Putamen (tissue), 1 donor: ENCODE measurements around the gene ZNF79.
"Not testable (repeated sequence)": the region's sequence is repeated elsewhere in the genome, so short reads cannot be mapped to it uniquely, and the experiment has no call there.

Source experiments
- DNase-seq: peaks from one replicate; pipeline ENCODE4 v3.0.0-alpha.2; 2016; ENCODE audit warnings: low spot score

ZNF79 gene

GRCh38 chr9:127457191-127457878 is 33.2 kb downstream of the ZNF79 start:
- no peak for DNase-seq

DNA sequence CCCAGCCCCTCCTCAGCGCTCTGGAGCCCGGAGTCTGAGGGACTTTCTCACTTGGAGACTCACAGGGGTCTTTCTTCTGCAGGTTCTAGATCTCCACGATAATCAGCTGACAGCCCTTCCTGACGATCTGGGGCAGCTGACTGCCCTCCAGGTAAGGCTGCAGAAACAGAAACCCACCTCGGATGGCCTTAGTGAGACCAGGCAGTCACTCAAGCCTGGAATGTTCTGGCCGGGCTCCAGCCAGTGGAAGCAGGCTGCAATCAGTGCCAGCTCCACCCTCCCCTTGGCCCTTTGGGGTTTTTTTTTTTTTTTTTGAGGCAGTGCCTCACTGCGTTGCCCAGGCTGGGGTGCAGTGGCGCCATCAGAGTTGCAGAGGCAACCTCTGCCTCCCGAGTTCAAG is 34.7 kb downstream of the ZNF79 start:
- no peak for DNase-seq

- DNase-seq: no peak
These were observed 39.2 kb downstream of the ZNF79 start for GRCh38 chr9:127463382-127463781.

DNA sequence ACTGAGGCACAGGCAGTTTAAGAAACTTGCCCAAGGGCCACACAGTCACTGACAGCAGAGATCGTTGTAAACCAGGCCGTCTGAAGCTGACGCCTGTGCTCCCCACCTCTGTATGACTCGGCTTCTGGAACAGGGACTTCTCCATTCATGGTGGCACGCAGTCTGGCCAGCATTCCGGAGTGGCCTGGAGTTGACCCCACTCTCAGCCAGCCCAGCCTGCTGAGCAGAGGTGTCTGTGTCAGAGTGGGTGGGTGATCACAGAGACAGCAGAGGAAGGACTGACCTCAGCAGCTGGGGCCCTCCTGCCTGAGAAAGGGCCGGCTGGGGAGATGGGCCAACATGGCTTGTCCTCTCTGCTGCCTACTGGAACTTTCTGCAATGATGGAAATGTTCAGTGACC is 39.7 kb downstream of the ZNF79 start:
- no peak for DNase-seq

DNA sequence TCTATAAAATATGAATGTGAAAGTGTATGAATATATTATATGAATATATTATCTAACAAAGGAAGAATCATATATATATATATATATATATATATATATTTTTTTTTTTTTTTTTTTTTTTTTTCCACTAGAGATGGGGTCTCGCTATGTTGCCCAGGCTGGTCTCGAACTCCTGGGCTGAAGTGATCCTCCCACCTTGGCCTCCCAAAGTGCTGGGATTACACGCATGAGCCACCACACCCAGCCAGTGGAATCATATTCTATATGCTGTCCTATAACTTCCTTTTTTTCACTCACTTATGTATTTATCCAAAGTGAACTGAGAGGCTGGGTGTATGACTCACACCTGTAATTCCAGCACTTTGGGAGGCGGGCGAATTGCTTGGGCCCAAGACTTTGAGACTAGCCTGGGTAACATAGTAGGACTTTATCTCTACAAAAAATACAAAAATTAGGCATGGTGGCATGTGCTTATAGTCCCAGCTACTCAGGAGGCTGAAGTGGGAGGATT is 42.3 kb downstream of the ZNF79 start:
- not testable (repeated sequence) for DNase-seq

- DNase-seq: no peak
These were observed 43.4 kb downstream of the ZNF79 start for GRCh38 chr9:127467621-127468020.

DNA sequence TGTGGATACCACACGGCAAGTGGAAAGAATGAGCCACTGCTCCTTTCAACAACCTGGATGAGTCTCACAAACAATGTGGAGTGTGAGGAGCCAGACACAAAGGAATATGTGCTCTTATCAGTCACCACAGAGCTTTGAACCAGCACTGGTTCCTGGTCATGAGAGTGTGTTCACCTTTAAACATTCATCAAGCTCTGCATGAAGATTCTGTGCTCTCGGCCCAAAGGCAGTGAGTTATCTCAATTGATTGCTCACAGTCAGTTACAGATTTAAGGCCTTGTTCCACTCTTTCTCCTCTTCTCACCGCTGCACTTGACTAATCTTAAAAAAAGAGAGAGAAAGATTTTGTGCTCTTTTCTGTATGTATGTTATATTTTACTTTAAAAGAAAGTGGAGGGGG is 46.5 kb downstream of the ZNF79 start:
- no peak for DNase-seq

DNA sequence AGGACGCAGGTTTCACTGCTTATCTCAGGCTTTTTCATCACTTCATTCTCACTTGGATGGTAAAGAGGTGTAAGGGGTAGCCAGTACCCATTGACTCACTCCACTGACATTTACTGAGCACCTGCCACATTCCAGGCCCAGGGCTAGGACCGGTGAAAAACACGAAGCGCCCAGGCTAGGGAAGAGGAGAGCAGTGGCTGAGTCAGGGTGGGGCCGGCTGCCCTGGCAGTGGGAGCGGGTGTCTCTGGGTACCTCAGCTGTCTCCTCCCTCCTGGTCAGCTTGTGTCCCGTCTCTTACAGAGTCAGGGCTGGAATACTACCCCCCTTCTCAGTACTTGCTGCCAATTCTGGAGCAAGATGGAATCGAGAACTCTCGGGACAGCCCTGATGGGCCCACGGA is 49.3 kb downstream of the ZNF79 start:
- DNase-seq: no peak

GRCh38 chr9:127473932-127474331 is 49.8 kb downstream of the ZNF79 start:
- DNase-seq: no peak

DNA sequence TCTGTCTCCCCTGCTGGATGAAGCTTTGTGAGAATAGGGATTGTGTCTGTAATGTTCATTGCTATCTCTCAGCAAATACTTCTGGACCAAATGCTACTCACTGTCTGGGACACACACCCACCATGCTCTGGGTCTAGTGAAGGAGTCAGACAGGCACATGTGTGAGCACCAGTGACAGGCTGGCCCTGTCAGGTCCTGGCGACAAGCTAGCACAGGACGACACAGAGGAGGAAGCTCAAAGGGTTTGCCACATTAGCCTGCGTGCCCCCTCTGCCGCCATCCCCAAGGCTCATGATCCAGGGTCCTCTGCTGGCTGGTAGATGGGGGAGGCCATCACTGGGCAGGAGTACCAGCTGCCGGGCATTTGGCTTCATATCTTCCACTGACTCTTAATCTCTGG is 50.4 kb downstream of the ZNF79 start:
- DNase-seq: no peak

- no peak for DNase-seq
These were observed 55.4 kb downstream of the ZNF79 start for GRCh38 chr9:127479507-127480081.

DNA sequence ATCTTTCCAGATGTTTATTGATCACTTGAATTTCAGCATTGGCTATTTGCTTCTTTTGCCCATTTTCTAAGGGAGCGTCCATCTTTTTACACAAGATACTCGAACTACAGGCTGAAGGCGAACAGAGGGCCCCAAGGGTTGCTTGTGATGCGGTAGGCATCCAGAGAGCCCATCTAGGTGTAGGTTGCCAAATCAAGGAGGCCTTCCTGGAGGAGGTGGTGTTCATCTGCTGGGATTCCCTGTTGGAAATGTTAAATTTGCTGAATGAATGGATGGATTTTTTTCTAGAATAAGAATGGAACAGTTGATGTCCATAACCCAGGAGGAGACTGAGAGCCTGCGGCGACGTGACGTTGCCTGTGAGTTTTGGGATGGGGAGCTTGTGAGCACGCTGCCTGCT is 58.5 kb downstream of the ZNF79 start:
- no peak for DNase-seq

- no peak for DNase-seq
These were observed 61.8 kb downstream of the ZNF79 start for GRCh38 chr9:127485995-127486394.

GRCh38 chr9:127488946-127489345 is 64.8 kb downstream of the ZNF79 start:
- no peak for DNase-seq

GRCh38 chr9:127489471-127490115 is 65.4 kb downstream of the ZNF79 start:
- DNase-seq: no peak

DNA sequence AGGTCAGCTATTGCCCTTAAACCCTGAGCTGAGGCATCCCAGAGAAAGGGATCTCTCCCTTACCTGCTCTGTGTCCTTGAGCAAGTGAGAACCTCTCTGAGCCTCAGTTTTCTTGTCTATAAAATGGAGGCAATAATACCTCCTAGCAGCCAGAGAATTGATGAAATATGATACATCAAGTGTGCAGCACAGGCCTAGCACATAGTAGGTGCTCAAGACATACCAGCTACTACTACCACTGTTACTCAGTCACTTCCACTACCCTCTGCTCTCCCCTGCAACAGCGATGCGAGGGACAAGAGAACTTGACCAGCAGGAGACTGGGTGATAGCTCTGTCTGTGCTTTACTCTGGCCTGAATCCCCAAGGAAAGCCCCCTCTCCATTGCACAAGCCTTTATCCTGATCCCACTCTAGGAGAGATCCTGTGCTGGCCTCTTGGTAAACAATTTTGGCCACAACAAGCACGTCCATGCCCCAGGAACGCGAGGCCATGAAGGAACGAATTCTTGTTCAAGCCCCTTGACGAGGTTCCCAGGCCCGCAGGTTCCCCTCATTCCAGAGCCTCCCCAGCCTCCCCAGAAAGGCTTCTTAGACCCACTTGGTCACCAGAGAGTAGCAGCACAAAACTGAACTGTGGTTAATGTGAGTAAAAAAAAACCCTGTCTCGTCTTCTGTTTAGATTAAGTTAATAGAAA is 66.5 kb downstream of the ZNF79 start:
- no peak for DNase-seq

GRCh38 chr9:127491516-127491915 is 67.3 kb downstream of the ZNF79 start:
- no peak for DNase-seq

DNA sequence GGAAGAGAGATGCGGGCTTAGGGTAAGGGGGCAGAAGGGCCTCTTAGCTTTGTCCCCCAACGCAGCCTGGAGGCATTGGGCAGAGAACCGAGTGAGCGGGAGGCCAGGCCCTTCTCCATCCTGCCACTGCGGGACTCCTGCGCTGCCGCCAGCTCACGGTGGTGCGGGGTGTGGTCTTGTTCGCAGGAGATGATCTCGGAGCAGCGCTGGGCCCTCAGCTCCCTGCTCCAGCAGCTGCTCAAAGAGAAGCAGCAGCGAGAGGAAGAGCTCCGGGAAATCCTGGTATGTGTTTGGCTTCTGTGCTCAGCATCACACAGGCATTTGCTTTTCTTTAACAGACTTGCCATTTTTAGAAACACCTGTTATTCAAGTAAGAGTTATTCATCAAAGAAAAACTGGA is 68.4 kb downstream of the ZNF79 start:
- DNase-seq: no peak

- no peak for DNase-seq
These were observed 69.6 kb downstream of the ZNF79 start for GRCh38 chr9:127493592-127494303.

DNA sequence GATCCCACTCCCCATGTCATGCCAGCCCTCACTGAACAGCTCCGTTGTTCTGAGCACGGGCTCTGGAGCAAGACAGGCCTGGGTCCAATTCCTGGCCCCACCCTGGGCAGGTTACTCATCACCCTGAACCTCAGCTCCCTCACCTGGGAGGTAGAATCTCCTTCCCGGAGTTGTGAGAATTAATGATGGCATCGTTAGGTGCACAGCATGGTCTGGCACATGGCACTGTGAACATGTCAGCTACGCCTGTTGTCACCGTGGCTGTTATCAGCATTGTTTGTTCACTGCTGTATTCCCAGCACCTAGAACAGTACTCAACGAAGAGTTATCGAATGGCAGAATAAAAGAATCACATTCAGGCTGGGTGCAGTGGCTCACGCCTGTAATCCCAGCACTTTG is 70.1 kb downstream of the ZNF79 start:
- no peak for DNase-seq
